Fibroblast of lung (primary cell): Measurements from ENCODE around the gene NUFIP2. TPM values are rescaled to one million over a fixed set of nuclear protein-coding genes. Genes with fewer than 3 reads are reported as not detected.

Experiments used
- DNase-seq, 2 donors: peaks; one replicate each; pipeline versions ENCODE4 v3.0.0 to v3.0.0-alpha.2; 2010; ENCODE audit warnings: low read depth in 2 of 2
- H2AFZ ChIP-seq: 2 replicates; pipeline ENCODE4 v1.5.1; 2012; ENCODE audit warnings: low read length, control low read depth, inconsistent platforms
- H3K27ac ChIP-seq: 2 replicates; pipeline ENCODE4 v1.5.1; 2011; ENCODE audit warnings: low read length, control low read depth; ENCODE audit not compliant: insufficient read depth
- H3K27me3 ChIP-seq: 2 replicates; pipeline ENCODE4 v1.5.1; 2011; ENCODE audit warnings: mild to moderate bottlenecking, low read length; ENCODE audit not compliant: control insufficient read depth, insufficient read depth
- H3K36me3 ChIP-seq: 2 replicates; pipeline ENCODE4 v1.5.1; 2011; ENCODE audit warnings: low read length; ENCODE audit not compliant: control insufficient read depth, insufficient read depth
- H3K4me1 ChIP-seq: 2 replicates; pipeline ENCODE4 v1.5.1; 2011; ENCODE audit warnings: low read length; ENCODE audit not compliant: control insufficient read depth, insufficient read depth; ENCODE audit errors: extremely low read depth
- H3K4me2 ChIP-seq: 2 replicates; pipeline ENCODE4 v1.5.1; 2011; ENCODE audit warnings: low read length, control low read depth; ENCODE audit not compliant: insufficient read depth; ENCODE audit errors: extremely low read depth
- H3K4me3 ChIP-seq, 4 experiments: fragments of 200-600 bp in 1 of 4; sonication (generic) in 1 of 4; replicated peaks in 1 of 4; 2 replicates each; pipeline ENCODE4 v1.5.1; 2011 to 2016; ENCODE audit warnings: low read length in 4 of 4, low read depth in 3 of 4, mild to moderate bottlenecking in 3 of 4, control low read depth in 2 of 4, inconsistent platforms in 1 of 4, mixed read lengths in 1 of 4; ENCODE audit not compliant: insufficient read depth in 1 of 4; ENCODE audit errors: control extremely low read depth in 1 of 4
- H3K79me2 ChIP-seq: 2 replicates; pipeline ENCODE4 v1.5.1; 2012; ENCODE audit warnings: mild to moderate bottlenecking, low read length, inconsistent platforms; ENCODE audit not compliant: control insufficient read depth, insufficient read depth
- H3K9ac ChIP-seq: 2 replicates; pipeline ENCODE4 v1.5.1; 2011; ENCODE audit warnings: mild to moderate bottlenecking, low read length, control low read depth; ENCODE audit not compliant: insufficient read depth
- H3K9me3 ChIP-seq: 2 replicates; pipeline ENCODE4 v1.5.1; 2012; ENCODE audit warnings: low read depth, low read length; ENCODE audit not compliant: control insufficient read depth, insufficient read depth
- H4K20me1 ChIP-seq: 2 replicates; pipeline ENCODE4 v1.5.1; 2011; ENCODE audit warnings: low read length; ENCODE audit not compliant: control insufficient read depth, insufficient read depth; ENCODE audit errors: extremely low read depth
- CTCF ChIP-seq, 2 donors: IDR thresholded peaks in 1 of 2; conservative IDR thresholded peaks in 1 of 2; 1 replicate in 1 of 2; 2 replicates in 1 of 2; pipeline ENCODE4 v1.5.1; 2011 to 2012; ENCODE audit warnings: low read length in 2 of 2, control low read depth in 1 of 2, inconsistent platforms in 1 of 2, low read depth in 1 of 2, mild to moderate bottlenecking in 1 of 2
- EZH2 ChIP-seq: IDR thresholded peaks from 2 replicates; pipeline ENCODE4 v1.5.1; 2012; ENCODE audit warnings: low read length, control low read depth, mild to moderate bottlenecking; ENCODE audit errors: missing control alignments
- polyA plus RNA-seq, 2 donors: library from polyadenylated mRNA; depleted of rRNA in 1 of 2; stranded (reverse) in 1 of 2; unstranded in 1 of 2; fragments of >200 nt; gene quantifications; 2 replicates each; pipeline ENCODE4 v1.2.1, GENCODE V29; 2011 to 2012; ENCODE audit warnings: missing spikeins in 1 of 2
- total RNA-seq: library from RNA; depleted of rRNA; stranded (reverse); fragments of >200 nt; gene quantifications from 2 replicates; pipeline ENCODE4 v1.2.1, GENCODE V29; 2014

Gene NUFIP2
- total and polyA plus RNA-seq, 2 donors (not counting 1 experiment from before 2014, with no cell fraction given): 12.3 to 33.2 TPM

- H3K4me2 ChIP-seq: no peak overlapping the region
- H2AFZ ChIP-seq: no peak overlapping the region
- DNase-seq: no peak
- H4K20me1 ChIP-seq: no peaks in the 10 kb centered on the region
- H3K4me3 ChIP-seq: no peak overlapping the region
- no peak overlapping the region for H3K27ac ChIP-seq
- H3K9ac ChIP-seq: no peak overlapping the region
- no peaks in the 10 kb centered on the region for H3K36me3 ChIP-seq
- H3K27me3 ChIP-seq: no peaks in the 10 kb centered on the region
- H3K79me2 ChIP-seq: no peaks in the 10 kb centered on the region
- H3K4me1 ChIP-seq: no peaks in the 10 kb centered on the region
- TF ChIP-seq CTCF (conservative IDR thresholded peaks at IDR 0.05 in 1 of 2, IDR thresholded peaks at IDR 0.05 in 1 of 2; ENCODE audit: low read depth in 1 of 2, low read length in 2 of 2): no peak
- no peak for TF ChIP-seq EZH2
- no peaks in the 10 kb centered on the region for H3K9me3 ChIP-seq
These were observed 78.8 kb downstream of the NUFIP2 start for GRCh38 chr17:29215174-29215573.

- no peak overlapping the region for H3K4me3 ChIP-seq
- H3K27ac ChIP-seq: no peak overlapping the region
- DNase-seq: no peak
- no peak overlapping the region for H3K4me2 ChIP-seq
- H3K36me3 ChIP-seq: no peaks in the 10 kb centered on the region
- H3K9me3 ChIP-seq: no peaks in the 10 kb centered on the region
- H3K9ac ChIP-seq: no peak overlapping the region
- no peaks in the 10 kb centered on the region for H3K79me2 ChIP-seq
- H2AFZ ChIP-seq: no peak overlapping the region
- no peak for TF ChIP-seq EZH2
- no peaks in the 10 kb centered on the region for H4K20me1 ChIP-seq
- no peaks in the 10 kb centered on the region for H3K27me3 ChIP-seq
- H3K4me1 ChIP-seq: no peaks in the 10 kb centered on the region
These were observed 79.5 kb downstream of the NUFIP2 start for GRCh38 chr17:29214215-29215146.

- Histone ChIP-seq H3K36me3 (no peaks in the 10 kb centered on the region), H3K4me3 (no peak overlapping the region), H4K20me1 (no peaks in the 10 kb centered on the region), H3K9ac (no peak overlapping the region), H3K27ac (no peak overlapping the region), H3K27me3 (no peaks in the 10 kb centered on the region), H3K79me2 (no peaks in the 10 kb centered on the region), H3K9me3 (no peaks in the 10 kb centered on the region), H2AFZ (no peak overlapping the region), H3K4me1 (no peaks in the 10 kb centered on the region), H3K4me2 (no peak overlapping the region)
- DNase-seq: no peak
- TF ChIP-seq EZH2 (no peak), CTCF (conservative IDR thresholded peaks at IDR 0.05 in 1 of 2, IDR thresholded peaks at IDR 0.05 in 1 of 2; ENCODE audit: low read depth in 1 of 2, low read length in 2 of 2) (no peak)
These were observed 81.2 kb downstream of the NUFIP2 start for GRCh38 chr17:29212681-29213121.
